Activated CD8-positive, alpha-beta T cell treated with anti-CD3 and anti-CD28 coated beads for 36 hours (primary cell): ENCODE results near the gene RLN3. TPM values are rescaled to one million over a fixed set of nuclear protein-coding genes. Genes with fewer than 3 reads are reported as not detected.
A peak's percentile ranks its signal among the peaks of the same experiment; 100 is the strongest.

Source experiments
- ATAC-seq: fragments of 200-7000 bp; cut with Tn5 transposase; one replicate; pipeline ENCODE4 v1.10.0; 2021; ENCODE audit warnings: mild to moderate bottlenecking, moderate library complexity
- CTCF ChIA-PET: fragments of 350-600 bp; sonication (Branson Sonifier 250); formaldehyde crosslinking; loops from one replicate; lab custom pipeline; 2021; ENCODE audit warnings: antibody characterized with exemption; lab: Charles Lee
- POLR2A ChIA-PET: fragments of 350-600 bp; sonication (Branson Sonifier 250); formaldehyde crosslinking; loops from one replicate; lab custom pipeline; 2021; ENCODE audit warnings: antibody characterized with exemption; lab: Charles Lee
- DNase-seq: peaks from one replicate; pipeline ENCODE4 v3.0.0-alpha.2; 2020
- H3K27ac Mint-ChIP-seq: one replicate; pipeline ENCODE4 v1.8.0; 2021; ENCODE audit warnings: mild to moderate bottlenecking, mixed read lengths
- H3K27me3 Mint-ChIP-seq: one replicate; pipeline ENCODE4 v1.8.0; 2021; ENCODE audit warnings: mixed read lengths
- H3K36me3 Mint-ChIP-seq: one replicate; pipeline ENCODE4 v1.8.0; 2021; ENCODE audit warnings: low read depth, mixed read lengths
- H3K4me1 Mint-ChIP-seq: one replicate; pipeline ENCODE4 v1.8.0; 2021; ENCODE audit warnings: low read depth, mixed read lengths
- H3K4me3 Mint-ChIP-seq: one replicate; pipeline ENCODE4 v1.8.0; 2021; ENCODE audit warnings: mild to moderate bottlenecking, moderate library complexity, mixed read lengths
- H3K9me3 Mint-ChIP-seq: one replicate; pipeline ENCODE4 v1.8.0; 2021; ENCODE audit warnings: mixed read lengths
- intact Hi-C: fragments of 100-400 bp; cut with micrococcal nuclease; formaldehyde crosslinking; loops from one replicate; pipeline ENCODE4 v1.10.0; 2022
- total RNA-seq, 2 experiments: library from RNA; stranded (reverse); gene quantifications; one replicate each; pipeline ENCODE4 v1.2.3, GENCODE V29; 2021
- TF ChIP-seq, protein P1 (sequence below): fragments of 200-600 bp; IDR thresholded peaks from one replicate; pipeline ENCODE4 v1.8.0; 2022; ENCODE audit warnings: antibody characterized with exemption, mild to moderate bottlenecking

Gene RLN3
- total RNA-seq, 2 experiments from 2014 or later = not detected

GRCh38 chr19:14005349-14006084 lies 22.4 kb upstream of the RLN3 start:
- TF ChIP-seq, protein P1, sequence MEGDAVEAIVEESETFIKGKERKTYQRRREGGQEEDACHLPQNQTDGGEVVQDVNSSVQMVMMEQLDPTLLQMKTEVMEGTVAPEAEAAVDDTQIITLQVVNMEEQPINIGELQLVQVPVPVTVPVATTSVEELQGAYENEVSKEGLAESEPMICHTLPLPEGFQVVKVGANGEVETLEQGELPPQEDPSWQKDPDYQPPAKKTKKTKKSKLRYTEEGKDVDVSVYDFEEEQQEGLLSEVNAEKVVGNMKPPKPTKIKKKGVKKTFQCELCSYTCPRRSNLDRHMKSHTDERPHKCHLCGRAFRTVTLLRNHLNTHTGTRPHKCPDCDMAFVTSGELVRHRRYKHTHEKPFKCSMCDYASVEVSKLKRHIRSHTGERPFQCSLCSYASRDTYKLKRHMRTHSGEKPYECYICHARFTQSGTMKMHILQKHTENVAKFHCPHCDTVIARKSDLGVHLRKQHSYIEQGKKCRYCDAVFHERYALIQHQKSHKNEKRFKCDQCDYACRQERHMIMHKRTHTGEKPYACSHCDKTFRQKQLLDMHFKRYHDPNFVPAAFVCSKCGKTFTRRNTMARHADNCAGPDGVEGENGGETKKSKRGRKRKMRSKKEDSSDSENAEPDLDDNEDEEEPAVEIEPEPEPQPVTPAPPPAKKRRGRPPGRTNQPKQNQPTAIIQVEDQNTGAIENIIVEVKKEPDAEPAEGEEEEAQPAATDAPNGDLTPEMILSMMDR = no peak
- Mint-ChIP-seq H3K4me1 (peaks cover 43% of the 10 kb centered on the region), H3K27me3 (no peaks in the 10 kb centered on the region), H3K36me3 (peaks cover 4% of the 10 kb centered on the region), H3K27ac (peak overlapping the region; percentile 98), H3K9me3 (no peaks in the 10 kb centered on the region), H3K4me3 (peak overlapping the region; percentile 88)
- ChIA-PET POLR2A (interaction anchor here (1.0 to 9.9 kb wide), 8 partner anchors 12 to 145 kb away, joined by 3 to 96 read pairs (median 5); partner anchors contain the start of gene IL27RA), CTCF (interaction anchor here (0.5 to 1.7 kb wide), 3 partner anchors 26 to 322 kb away, joined by 3 to 10 read pairs (median 4); partner anchors contain the start of gene IL27RA)
- ATAC-seq = peak; percentile 57
- peak; percentile 95 for DNase-seq
- intact Hi-C loops = no loop called here

- DNase-seq (peak; percentile 100), ATAC-seq (peak; percentile 80)
- H3K4me3 Mint-ChIP-seq = peak within 1 kb of the TSS; percentile 88
- H3K9me3 Mint-ChIP-seq = no peaks in the 10 kb centered on the region
- POLR2A ChIA-PET = interaction anchor here (0.6 to 9.9 kb wide), 7 partner anchors 13 to 130 kb away, joined by 3 to 96 read pairs (median 5); partner anchors contain the start of gene IL27RA
- TF ChIP-seq, protein P1 = no peak
- H3K4me1 Mint-ChIP-seq = peaks cover 38% of the 10 kb centered on the region
- peak within 1 kb of the TSS; percentile 98 for H3K27ac Mint-ChIP-seq
- H3K36me3 Mint-ChIP-seq = no peaks in the 10 kb centered on the region
- intact Hi-C loops = no loop called here
- H3K27me3 Mint-ChIP-seq = no peaks in the 10 kb centered on the region
- CTCF ChIA-PET = interaction anchor here (1.0 to 1.7 kb wide), 3 partner anchors 25 to 75 kb away, joined by 3 to 10 read pairs (median 4); partner anchors contain the start of gene IL27RA
These were observed 21.7 kb upstream of the RLN3 start, which contains the start of gene RFX1 for GRCh38 chr19:14006085-14006765. Gene RFX1 (minus strand): TSS chr19:14006320. CDS start chr19:13993843, 12,477 bp downstream.

- peaks cover 32% of the 10 kb centered on the region for H3K4me1 Mint-ChIP-seq
- no peaks in the 10 kb centered on the region for H3K27me3 Mint-ChIP-seq
- TF ChIP-seq, protein P1 = no peak
- H3K27ac Mint-ChIP-seq = peak overlapping the region; percentile 98
- DNase-seq (peak; percentile 39), ATAC-seq (peak; percentile 9)
- intact Hi-C loops = no loop called here
- ChIA-PET POLR2A (interaction anchor here (0.6 to 9.9 kb wide), 6 partner anchors 20 to 129 kb away, joined by 3 to 96 read pairs (median 4); partner anchors contain the start of gene IL27RA), CTCF (interaction anchor here (1.0 to 1.7 kb wide), 4 partner anchors 24 to 104 kb away, joined by 3 to 10 read pairs (median 4); partner anchors contain the start of gene IL27RA)
- no peaks in the 10 kb centered on the region for H3K9me3 Mint-ChIP-seq
- peak overlapping the region; percentile 88 for H3K4me3 Mint-ChIP-seq
- no peaks in the 10 kb centered on the region for H3K36me3 Mint-ChIP-seq
These were observed 21.0 kb upstream of the RLN3 start for GRCh38 chr19:14006766-14007562.

- ChIA-PET CTCF (no interaction called here), POLR2A (no interaction called here)
- H3K27ac Mint-ChIP-seq = no peak overlapping the region
- peaks cover 4% of the 10 kb centered on the region for H3K4me1 Mint-ChIP-seq
- no peaks in the 10 kb centered on the region for H3K9me3 Mint-ChIP-seq
- TF ChIP-seq, protein P1 = no peak
- no peaks in the 10 kb centered on the region for H3K27me3 Mint-ChIP-seq
- no peak overlapping the region for H3K4me3 Mint-ChIP-seq
- intact Hi-C loops = no loop called here
- no peak for DNase-seq
- H3K36me3 Mint-ChIP-seq = no peaks in the 10 kb centered on the region
- no peak for ATAC-seq
These were observed 15.5 kb upstream of the RLN3 start for GRCh38 chr19:14012378-14012915.
